Suprapubic skin (tissue), 4 donors: ENCODE results near the gene ORAI2. TPM values are rescaled to one million over a fixed set of nuclear protein-coding genes. Genes with fewer than 3 reads are reported as not detected.

Experiments used
- DNase-seq, 2 donors: peaks; one replicate each; pipeline ENCODE4 v3.0.0-alpha.2; 2019; ENCODE audit warnings: low spot score in 2 of 2
- H3K27ac ChIP-seq: fragments of 200-600 bp; sonication (generic); one replicate; pipeline ENCODE4 v1.5.1; 2019
- H3K27me3 ChIP-seq: fragments of 200-600 bp; sonication (generic); one replicate; pipeline ENCODE4 v1.5.1; 2019
- H3K36me3 ChIP-seq: fragments of 200-600 bp; sonication (generic); one replicate; pipeline ENCODE4 v1.5.1; 2019
- H3K4me1 ChIP-seq: fragments of 200-600 bp; sonication (generic); one replicate; pipeline ENCODE4 v1.5.1; 2019
- H3K4me3 ChIP-seq: fragments of 200-600 bp; sonication (generic); one replicate; pipeline ENCODE4 v1.5.1; 2019; ENCODE audit warnings: mild to moderate bottlenecking
- H3K9me3 ChIP-seq: fragments of 200-600 bp; sonication (generic); one replicate; pipeline ENCODE4 v1.5.1; 2019
- CTCF ChIP-seq, 2 donors: fragments of 200-600 bp in 1 of 2; fragments of 450-650 bp in 1 of 2; sonication (generic) in 1 of 2; IDR thresholded peaks; one replicate each; pipeline ENCODE4 v1.5.1; 2016 to 2019; ENCODE audit warnings: antibody characterized with exemption in 2 of 2, mild to moderate bottlenecking in 1 of 2, moderate library complexity in 1 of 2
- EP300 ChIP-seq: sonication (generic); formaldehyde crosslinking; IDR thresholded peaks from one replicate; pipeline ENCODE4 v1.6.1; 2017; ENCODE audit warnings: antibody characterized with exemption
- POLR2A ChIP-seq, 2 donors: fragments of 450-650 bp; IDR thresholded peaks; one replicate each; pipeline ENCODE4 v1.6.1; 2017; ENCODE audit warnings: antibody characterized with exemption in 2 of 2, mild to moderate bottlenecking in 2 of 2, moderate library complexity in 2 of 2
- POLR2AphosphoS5 ChIP-seq, 3 donors: sonication (generic); formaldehyde crosslinking; IDR thresholded peaks; one replicate each; pipeline ENCODE4 v1.6.1; 2017; ENCODE audit warnings: antibody characterized with exemption in 3 of 3
- WGBS: methylation state at CpG from one replicate; pipeline ENCODE4 v1.1.5; 2018; 5-methylcytosine and 5-hydroxymethylcytosine counted together
- total RNA-seq, 4 donors: library from RNA; depleted of rRNA; stranded (reverse); fragments of >200 nt; gene quantifications; one replicate each; pipeline ENCODE4 v1.1.0, GENCODE V29; 2016

ORAI2 gene
- total RNA-seq, 4 donors from 2014 or later: 4.3 to 7.0 (median 5.0) TPM

GRCh38 chr7:102424129-102424551, 9.2 kb upstream of the ORAI2 start:
- H3K27me3 ChIP-seq: no peaks in the 10 kb centered on the region
- no peaks in the 10 kb centered on the region for H3K9me3 ChIP-seq
- H3K27ac ChIP-seq: no peak overlapping the region
- no peak overlapping the region for H3K4me3 ChIP-seq
- H3K4me1 ChIP-seq: peaks cover 3% of the 10 kb centered on the region
- H3K36me3 ChIP-seq: peaks cover 55% of the 10 kb centered on the region
- DNase-seq: no peak
- TF ChIP-seq POLR2A (IDR thresholded peaks at IDR 0.05) (no peak), POLR2AphosphoS5 (IDR thresholded peaks at IDR 0.05) (no peak), CTCF (IDR thresholded peaks at IDR 0.05) (no peak), EP300 (no peak)
- 79% methylated on average over 4 of the region's 12 CpGs for WGBS

DNA sequence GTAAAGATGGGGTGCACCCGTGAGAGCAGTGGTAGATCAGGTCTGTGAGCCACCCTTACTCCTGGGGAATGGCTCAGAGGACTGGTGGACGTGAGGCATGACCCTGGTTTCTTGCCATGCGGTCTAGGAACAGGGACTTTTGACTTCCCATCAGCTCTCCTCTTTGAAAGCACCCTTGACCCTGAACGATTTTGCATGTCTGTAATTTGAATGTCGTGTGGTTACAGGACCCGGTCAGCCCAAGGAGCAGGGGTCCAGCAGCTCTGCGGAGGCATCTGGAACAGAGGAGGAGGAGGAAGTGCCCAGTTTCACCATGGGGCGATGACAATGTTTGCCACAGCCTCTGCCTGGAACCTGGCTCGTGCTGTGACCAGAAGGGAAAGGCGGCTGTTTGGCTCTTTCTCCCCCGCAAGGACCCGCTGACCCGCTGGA, 8.6 kb upstream of the ORAI2 start:
- Histone ChIP-seq H3K4me1 (peaks cover 3% of the 10 kb centered on the region), H3K4me3 (no peak overlapping the region), H3K27me3 (no peaks in the 10 kb centered on the region), H3K36me3 (peaks cover 51% of the 10 kb centered on the region), H3K9me3 (no peaks in the 10 kb centered on the region), H3K27ac (no peak overlapping the region)
- 88% methylated on average over 8 of the region's 13 CpGs for WGBS
- no peak for TF ChIP-seq CTCF (IDR thresholded peaks at IDR 0.05)
- TF ChIP-seq POLR2A (IDR thresholded peaks at IDR 0.05): no peak
- no peak for TF ChIP-seq POLR2AphosphoS5 (IDR thresholded peaks at IDR 0.05)
- DNase-seq: no peak

DNA sequence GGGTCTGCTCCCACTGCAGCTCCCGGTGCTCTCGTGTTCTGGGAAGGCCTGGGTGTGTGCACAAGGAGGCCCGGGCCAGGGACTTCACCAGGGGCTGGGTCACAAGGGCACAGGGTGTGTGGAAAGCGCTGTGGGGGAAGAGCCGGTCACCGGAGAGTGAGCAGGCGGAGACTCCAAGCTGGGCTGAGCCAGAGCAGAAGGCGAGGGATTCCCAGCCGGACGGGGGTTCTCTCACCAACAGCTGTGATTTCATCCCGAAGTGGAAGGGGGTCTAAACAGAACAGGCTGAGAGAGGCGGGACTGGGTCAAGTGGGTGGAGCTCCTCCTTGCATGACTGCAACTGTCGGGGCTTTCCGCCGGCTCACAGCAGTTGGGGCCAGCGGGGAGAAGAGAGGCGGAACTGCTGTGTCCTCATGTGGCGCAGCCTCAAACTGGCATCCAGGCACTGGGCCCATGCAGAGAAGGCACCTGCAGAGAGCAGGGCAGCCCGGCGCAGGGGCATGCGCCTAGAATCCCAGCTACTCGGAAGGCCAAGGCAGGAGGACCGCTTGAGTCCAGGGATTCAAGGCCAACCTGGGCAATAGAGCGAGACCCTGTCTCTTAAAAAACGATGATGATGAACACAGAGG, 7.6 kb upstream of the ORAI2 start:
- no peak for DNase-seq
- H3K9me3 ChIP-seq: no peaks in the 10 kb centered on the region
- peaks cover 48% of the 10 kb centered on the region for H3K36me3 ChIP-seq
- WGBS: 80% methylated on average over 25 of the region's 25 CpGs
- peaks cover 9% of the 10 kb centered on the region for H3K4me1 ChIP-seq
- H3K27me3 ChIP-seq: no peaks in the 10 kb centered on the region
- TF ChIP-seq EP300 (no peak), POLR2A (IDR thresholded peaks at IDR 0.05) (peak in 1 of 2 donors; percentile 43), POLR2AphosphoS5 (IDR thresholded peaks at IDR 0.05) (no peak)
- H3K4me3 ChIP-seq: no peak overlapping the region
- H3K27ac ChIP-seq: peak overlapping the region; percentile 56

DNA sequence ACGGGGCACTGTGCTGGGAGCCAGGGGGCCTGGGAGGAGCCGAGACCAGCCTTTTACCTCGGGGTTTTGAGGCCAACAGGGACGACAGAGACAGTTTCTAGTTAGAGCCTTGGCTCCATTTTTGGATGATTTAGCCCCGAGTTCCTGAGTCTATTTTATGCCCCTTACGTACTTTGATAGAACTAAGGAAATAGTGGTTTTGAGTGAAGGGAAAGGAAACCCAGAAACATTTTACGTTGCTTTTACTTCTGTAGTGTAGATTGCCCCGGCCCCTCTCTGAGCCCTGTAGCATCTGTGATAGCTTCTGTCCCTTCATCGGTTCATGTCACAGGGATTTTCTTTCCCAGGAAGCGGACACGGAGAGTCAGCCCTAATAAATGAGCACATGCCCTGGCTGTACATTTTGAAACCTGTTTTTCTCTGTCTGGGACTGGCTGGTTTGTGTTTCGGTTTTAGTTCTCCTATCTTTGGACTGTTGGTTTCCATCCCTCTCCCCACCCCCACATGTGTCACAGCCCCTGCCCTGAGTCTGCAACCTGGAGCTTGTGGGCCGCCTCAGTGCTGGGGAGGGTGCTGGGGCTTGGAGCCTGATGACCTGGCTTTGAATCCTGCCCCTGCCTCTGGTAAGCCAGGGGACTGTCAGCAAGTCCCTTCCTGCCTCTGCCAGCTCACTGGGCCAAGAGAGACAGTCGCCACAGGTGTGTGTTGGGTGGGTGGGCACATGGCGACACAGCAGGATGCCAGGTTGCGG, 6.9 kb upstream of the ORAI2 start:
- 78% methylated on average over 15 of the region's 16 CpGs for WGBS
- no peak for TF ChIP-seq POLR2A (IDR thresholded peaks at IDR 0.05)
- TF ChIP-seq EP300: no peak
- TF ChIP-seq CTCF (IDR thresholded peaks at IDR 0.05): no peak
- no peak for TF ChIP-seq POLR2AphosphoS5 (IDR thresholded peaks at IDR 0.05)
- Histone ChIP-seq H3K9me3 (no peaks in the 10 kb centered on the region), H3K27ac (peak overlapping the region; percentile 56), H3K4me3 (no peak overlapping the region), H3K4me1 (peaks cover 12% of the 10 kb centered on the region), H3K27me3 (no peaks in the 10 kb centered on the region), H3K36me3 (peaks cover 41% of the 10 kb centered on the region)
- no peak for DNase-seq

- peaks cover 36% of the 10 kb centered on the region for H3K36me3 ChIP-seq
- 76% methylated on average over 4 of the region's 5 CpGs for WGBS
These were observed 6.4 kb upstream of the ORAI2 start for GRCh38 chr7:102427019-102427405.

More at GRCh38 chr7:102427019-102427405, 6.4 kb upstream of the ORAI2 start:
- H3K4me3 ChIP-seq: no peak overlapping the region
- peaks cover 17% of the 10 kb centered on the region for H3K4me1 ChIP-seq
- H3K9me3 ChIP-seq: no peaks in the 10 kb centered on the region
- H3K27ac ChIP-seq: no peak overlapping the region
- TF ChIP-seq CTCF (IDR thresholded peaks at IDR 0.05) (no peak), EP300 (no peak), POLR2AphosphoS5 (IDR thresholded peaks at IDR 0.05) (no peak), POLR2A (IDR thresholded peaks at IDR 0.05) (no peak)
- DNase-seq: no peak
- H3K27me3 ChIP-seq: no peaks in the 10 kb centered on the region
